Right hindlimb (tissue), 1 donor: ENCODE results near the gene DNAJA3.

Source experiments
- DNase-seq: peaks from one replicate; pipeline ENCODE4 v3.0.0-alpha.2; 2018

DNAJA3 gene

DNA sequence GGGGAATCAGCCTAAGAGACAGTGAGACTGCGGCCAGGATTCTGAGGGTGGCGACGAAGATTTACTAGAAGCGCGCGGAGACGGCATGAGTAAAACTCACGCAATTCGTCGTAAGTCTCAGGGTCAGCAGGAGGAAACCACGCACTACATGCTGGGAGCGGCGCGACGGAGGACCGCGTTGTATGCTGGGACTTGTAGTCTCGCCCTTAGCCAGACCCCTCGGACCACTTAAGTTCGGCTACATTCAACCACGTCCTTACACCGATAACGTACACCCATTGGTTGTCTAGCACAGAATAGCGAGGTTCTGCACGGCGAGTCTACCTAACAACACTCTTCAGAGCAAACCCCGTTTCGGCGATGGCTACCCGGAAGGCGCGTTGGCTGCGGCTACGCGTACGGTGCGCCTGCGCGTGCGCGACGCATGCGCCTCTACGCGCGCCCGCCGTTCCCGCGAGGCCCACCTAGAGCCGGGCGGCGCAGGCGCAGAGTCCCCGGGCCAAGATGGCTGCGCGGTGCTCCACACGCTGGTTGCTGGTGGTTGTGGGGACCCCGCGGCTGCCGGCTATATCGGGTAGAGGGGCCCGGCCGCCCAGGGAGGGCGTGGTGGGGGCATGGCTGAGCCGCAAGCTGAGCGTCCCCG lies at the start of gene DNAJA3:
TSS of gene DNAJA3 (plus strand) at position 491 of the 643 bp plus-strand sequence. CDS start at position 505, 14 bp downstream.
- DNase-seq, result peak; percentile 95

DNA sequence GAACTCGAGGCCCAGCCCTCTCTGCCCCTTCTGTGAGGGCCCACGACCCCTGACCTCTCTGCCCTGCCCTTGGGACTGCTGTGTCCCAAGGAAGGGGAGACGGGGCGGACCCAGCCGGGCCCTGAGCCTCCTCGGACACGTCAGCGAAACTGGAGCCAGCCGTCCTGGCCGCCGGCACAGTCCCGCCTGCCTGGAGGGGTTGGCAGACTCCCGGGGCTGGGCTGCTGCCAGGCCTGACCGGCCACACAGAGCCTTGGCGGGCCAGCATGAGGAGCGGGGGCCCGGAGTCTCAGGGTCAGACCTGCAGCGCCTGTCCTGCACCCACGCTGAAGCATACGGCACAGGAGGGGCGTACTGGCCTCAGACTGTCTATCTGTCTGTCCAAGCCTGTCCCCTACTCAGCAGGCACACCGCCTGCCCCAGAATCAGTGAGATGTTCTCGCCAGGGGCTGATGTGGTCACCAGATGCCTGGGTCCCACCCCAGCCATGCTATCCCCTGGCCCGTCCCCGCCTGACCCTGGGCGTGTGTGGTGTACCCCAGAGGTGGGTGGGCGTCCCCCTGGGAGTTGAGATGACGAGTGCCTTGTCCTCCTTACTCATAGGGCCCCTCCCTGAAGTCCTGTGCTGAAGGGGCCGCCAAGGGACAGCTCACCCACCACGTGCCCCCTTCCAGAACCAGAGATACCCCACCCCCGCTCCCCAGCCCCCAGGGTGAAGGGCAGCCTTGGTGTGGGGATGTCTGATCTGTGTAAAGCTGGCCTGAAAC lies 49.4 kb upstream of the DNAJA3 start:
- peak; percentile 92 for DNase-seq

DNA sequence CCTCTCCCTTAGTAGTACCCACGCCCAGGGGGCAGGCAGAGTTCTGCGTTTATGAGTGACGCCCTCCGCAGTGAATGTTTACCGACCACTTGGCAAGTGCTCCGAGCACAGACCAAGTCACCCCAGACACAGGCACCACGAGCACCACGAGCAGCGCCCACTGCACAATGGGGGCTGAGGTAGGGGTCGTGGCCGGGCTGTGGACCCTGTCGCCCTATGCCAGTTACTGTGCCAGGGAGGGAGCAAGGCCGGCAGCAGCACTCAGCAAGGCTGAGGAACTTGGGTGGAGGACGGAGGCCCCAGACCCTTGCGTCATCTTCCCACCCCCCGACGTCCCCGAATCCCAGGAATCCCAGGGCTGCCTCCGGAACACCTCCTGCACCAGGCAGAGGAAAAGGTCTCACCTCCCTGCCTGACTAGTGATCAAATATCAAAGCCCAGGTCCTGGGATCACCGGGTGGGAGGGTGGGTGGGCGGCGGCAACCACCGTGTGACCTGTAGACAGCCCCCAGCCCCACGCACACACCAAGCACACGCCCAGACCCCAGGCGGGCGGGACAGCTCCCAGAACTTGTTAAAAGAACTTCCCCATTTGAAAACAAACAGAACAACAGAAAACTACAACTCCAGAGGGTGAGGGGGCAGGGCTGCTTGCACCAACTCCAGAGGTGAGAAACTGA lies 48.6 kb upstream of the DNAJA3 start:
- DNase-seq, result peak; percentile 44

DNA sequence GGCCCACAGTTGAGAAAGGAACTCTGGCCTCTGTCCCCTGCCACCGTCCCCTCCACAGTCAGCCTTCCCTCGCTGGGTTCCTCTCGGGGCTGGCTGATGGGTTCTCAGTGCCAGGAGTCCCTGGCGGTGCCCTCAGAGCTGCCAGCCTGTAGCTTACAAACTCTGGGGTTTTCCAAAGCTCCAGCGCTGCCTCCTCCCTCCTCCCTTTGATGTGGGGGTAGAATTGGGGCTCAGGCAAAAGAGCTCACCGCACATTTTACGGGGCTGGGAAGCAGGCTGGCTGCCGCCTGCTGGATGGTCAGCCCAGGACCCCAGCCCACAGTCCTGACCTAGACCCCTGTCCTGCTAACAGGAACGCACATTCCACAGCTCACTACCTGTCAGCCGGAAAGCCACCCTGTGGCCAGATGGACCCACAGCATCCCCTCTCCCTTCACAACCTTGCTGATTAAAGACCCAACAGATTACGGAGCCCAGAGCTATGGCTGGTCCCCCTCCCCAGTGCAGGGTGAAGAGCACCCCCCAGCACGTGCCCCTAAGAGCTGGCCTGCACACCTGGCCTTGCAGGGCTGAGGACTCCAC lies 48.0 kb upstream of the DNAJA3 start:
- DNase-seq, result peak; percentile 30

DNA sequence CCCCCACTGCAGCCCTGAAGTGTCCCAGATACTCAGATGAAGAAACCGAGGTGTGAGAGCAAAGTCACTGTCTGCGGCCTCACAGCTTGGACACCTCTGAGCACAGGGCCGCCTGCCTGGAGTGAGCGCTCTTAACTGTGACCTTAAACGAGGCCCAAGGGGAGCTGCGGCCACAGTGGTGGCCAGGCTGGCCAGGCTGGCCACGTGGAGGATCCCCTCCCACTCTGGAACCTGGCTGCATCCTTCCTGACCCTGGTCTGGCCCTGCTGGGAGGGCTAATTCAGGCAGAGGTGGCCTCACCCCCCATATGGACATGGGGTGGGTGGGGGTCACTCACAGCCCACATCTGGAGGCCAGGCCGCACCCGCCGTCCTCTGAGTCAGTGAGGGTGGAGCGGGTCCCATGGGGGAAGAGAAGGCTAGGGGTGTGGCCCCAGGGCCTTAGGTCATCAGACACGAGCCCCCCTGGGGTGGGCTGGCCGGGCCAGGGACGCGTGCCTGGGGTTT lies 47.5 kb upstream of the DNAJA3 start:
- DNase-seq, result peak; percentile 32

DNA sequence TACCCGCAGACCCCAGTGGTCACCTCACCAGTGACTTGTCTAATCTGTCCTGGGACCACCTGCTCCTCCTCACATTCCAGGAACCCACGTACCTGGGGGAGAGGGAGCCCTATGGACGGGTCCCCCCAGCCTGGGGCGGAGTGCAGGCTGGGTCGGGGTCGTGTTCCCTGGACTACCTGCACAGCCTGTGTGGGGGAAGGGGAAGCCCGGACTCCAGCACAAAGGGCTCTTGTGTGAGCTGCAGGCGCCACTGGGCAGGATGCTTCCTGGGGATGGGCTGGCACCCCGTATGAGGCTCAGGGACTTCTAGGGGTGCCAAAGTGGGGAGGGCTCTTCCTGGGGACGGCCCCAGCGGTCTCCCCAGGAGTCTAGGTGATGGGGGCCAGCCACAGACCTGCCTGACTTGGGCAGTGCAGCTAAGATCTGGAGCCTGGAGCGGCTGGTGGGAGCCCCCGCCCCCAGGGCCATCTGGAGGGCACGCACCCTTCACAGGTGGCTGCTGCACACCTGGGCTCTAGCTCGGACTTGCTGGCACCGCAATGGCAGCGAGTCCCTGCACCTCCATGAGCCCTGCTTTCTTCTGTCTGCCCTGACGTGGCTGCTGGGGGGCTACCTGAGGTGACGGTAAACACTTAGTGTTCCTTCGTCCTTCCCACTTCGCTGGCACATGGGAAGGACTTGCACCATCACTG lies 46.5 kb upstream of the DNAJA3 start:
- DNase-seq, result peak; percentile 36

DNA sequence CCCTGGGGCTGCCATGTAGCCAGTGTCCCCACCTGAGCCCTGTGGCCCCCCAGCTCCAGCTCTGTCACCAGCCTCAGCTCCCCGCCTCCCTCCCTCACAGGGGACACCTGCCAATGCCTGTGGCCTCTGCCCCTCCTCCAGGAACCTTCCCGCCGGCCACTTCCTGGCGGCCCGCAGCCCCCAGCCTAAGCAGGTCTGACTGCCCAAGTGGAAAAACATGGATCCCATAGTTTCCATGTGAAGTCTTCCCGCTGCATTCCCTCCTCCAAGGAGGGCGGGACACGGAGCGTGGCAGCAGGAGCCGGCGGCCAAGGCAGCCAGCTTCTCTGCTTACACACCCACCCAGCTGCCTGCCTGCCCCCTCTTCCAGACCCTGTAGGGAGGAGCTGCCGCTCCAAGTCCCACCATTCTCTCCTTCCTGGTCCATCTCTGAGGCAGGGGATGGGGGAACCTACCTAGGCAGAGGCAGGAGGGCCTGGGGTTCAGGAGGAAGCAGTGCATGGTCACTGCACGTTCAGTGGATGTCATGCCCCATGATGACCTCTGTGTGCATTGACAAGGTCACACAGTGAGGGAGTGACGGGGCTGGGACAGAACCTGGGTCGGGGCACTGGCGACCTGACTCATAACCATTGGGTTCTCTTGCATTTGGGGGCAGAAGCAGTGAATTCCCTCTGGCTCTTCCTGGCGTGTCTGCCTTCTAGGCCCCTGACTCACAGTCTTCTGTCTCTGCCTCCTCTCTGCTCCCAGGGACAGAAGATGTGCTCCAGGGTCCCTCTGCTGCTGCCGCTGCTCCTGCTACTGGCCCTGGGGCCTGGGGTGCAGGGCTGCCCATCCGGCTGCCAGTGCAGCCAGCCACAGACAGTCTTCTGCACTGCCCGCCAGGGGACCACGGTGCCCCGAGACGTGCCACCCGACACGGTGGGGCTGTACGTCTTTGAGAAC lies 45.3 kb upstream of the DNAJA3 start:
- DNase-seq, result peak; percentile 88

DNA sequence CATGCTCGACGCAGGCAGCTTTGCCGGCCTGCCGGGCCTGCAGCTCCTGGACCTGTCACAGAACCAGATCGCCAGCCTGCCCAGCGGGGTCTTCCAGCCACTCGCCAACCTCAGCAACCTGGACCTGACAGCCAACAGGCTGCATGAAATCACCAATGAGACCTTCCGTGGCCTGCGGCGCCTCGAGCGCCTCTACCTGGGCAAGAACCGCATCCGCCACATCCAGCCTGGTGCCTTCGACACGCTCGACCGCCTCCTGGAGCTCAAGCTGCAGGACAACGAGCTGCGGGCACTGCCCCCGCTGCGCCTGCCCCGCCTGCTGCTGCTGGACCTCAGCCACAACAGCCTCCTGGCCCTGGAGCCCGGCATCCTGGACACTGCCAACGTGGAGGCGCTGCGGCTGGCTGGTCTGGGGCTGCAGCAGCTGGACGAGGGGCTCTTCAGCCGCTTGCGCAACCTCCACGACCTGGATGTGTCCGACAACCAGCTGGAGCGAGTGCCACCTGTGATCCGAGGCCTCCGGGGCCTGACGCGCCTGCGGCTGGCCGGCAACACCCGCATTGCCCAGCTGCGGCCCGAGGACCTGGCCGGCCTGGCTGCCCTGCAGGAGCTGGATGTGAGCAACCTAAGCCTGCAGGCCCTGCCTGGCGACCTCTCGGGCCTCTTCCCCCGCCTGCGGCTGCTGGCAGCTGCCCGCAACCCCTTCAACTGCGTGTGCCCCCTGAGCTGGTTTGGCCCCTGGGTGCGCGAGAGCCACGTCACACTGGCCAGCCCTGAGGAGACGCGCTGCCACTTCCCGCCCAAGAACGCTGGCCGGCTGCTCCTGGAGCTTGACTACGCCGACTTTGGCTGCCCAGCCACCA lies 44.4 kb upstream of the DNAJA3 start:
- peak; percentile 34 for DNase-seq

DNA sequence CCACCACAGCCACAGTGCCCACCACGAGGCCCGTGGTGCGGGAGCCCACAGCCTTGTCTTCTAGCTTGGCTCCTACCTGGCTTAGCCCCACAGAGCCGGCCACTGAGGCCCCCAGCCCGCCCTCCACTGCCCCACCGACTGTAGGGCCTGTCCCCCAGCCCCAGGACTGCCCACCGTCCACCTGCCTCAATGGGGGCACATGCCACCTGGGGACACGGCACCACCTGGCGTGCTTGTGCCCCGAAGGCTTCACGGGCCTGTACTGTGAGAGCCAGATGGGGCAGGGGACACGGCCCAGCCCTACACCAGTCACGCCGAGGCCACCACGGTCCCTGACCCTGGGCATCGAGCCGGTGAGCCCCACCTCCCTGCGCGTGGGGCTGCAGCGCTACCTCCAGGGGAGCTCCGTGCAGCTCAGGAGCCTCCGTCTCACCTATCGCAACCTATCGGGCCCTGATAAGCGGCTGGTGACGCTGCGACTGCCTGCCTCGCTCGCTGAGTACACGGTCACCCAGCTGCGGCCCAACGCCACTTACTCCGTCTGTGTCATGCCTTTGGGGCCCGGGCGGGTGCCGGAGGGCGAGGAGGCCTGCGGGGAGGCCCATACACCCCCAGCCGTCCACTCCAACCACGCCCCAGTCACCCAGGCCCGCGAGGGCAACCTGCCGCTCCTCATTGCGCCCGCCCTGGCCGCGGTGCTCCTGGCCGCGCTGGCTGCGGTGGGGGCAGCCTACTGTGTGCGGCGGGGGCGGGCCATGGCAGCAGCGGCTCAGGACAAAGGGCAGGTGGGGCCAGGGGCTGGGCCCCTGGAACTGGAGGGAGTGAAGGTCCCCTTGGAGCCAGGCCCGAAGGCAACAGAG lies 43.5 kb upstream of the DNAJA3 start:
- peak; percentile 31 for DNase-seq

DNA sequence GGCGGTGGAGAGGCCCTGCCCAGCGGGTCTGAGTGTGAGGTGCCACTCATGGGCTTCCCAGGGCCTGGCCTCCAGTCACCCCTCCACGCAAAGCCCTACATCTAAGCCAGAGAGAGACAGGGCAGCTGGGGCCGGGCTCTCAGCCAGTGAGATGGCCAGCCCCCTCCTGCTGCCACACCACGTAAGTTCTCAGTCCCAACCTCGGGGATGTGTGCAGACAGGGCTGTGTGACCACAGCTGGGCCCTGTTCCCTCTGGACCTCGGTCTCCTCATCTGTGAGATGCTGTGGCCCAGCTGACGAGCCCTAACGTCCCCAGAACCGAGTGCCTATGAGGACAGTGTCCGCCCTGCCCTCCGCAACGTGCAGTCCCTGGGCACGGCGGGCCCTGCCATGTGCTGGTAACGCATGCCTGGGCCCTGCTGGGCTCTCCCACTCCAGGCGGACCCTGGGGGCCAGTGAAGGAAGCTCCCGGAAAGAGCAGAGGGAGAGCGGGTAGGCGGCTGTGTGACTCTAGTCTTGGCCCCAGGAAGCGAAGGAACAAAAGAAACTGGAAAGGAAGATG lies 42.8 kb upstream of the DNAJA3 start:
- DNase-seq, result peak; percentile 49

DNA sequence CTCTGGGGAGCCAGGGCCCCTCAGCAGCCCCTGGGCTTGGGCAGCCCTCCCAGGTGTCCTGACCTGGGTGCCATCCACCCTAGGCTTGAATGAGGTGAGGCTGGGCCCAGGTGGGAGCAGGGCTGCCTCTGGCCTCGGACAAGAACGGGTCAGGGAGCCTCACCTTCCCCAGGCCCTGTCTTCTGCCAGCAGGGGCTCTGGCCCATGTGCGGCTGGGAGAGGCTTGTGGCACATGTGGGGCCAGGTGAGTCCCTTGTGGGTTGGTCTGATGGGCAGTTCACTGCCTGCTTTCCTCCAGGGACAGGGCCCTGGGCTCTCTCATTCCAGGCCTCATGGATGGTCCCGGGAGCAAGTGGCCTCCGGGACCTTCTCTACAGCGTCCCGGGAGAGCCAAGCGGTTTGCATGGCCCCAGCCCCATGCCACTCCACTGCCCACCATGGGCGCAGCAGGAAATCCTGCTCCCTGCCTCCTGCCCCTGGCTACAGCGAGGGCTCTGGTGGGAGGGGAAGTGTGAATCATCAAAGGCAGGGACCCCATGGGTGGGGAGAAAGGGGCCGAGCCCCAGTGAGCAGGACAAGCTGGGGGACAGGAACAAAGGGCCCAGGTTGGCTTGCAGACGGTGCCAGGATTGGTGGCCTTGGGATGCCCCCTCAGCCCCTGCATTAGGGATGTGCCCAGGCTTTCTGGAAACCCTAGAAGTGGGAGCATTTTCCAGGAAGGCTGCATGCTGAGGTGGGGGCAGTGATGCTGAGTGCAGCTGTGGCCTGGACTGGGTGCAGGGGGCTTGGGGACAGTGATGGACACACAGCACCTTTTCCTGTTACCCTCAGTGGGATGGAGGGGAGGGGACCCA lies 41.9 kb upstream of the DNAJA3 start:
- DNase-seq, result peak; percentile 47

DNA sequence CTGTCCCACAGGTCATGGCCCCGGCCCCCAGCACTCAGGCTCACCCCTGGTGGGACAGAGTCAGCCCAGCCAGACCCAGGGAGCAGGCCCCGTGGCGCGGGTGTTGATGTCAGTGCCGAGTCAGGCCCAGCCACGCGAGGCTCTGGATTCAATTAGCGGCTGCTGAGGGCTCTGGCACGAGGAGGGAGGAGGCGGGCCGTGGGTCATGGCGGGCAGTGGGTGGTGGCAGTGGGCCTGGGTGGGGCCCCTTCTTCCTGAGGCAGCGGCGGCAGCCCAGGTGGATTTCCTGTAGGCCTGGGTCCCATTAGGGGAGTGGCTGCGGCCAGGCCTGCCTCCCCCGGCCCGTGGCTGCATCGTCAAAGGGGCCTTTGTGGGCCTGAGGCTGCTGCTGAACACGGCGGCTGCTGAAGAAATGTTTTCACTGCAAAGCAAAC lies 41.1 kb upstream of the DNAJA3 start:
- DNase-seq, result peak; percentile 85

DNA sequence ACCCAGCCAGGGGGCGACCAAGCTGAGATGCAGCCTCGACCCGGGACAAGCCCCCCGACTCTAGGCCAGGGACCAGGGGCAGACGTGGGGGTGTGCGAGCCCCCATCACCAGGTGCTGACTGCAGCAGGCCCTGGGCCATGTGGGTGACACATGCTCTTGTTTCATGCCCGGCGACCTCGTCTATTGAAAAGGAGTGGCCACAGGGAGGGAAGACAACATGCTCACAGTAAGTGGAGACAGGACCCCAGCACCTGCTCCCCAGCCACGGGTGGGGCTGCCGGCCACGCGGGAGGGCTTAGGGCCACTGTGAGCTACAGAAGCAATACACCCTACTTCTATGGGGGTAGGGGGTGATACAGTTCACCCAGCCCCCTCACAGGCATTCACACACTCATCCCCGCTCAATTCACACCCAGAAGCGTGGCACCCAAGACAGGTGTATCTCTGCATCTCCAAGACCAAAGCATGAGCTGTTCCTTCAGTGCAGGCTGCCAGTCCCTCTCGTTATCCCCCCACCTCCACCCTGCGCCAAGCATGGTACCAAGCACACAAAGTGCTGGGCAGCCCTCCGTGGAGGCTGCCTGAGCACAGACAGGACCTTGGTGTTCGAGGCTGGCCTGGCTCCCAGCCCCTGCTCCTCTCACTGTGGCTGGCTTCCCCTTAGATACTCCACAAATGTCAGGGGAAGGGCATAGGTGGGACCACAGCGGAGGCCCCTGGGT lies 40.4 kb upstream of the DNAJA3 start:
- DNase-seq, result no peak

DNA sequence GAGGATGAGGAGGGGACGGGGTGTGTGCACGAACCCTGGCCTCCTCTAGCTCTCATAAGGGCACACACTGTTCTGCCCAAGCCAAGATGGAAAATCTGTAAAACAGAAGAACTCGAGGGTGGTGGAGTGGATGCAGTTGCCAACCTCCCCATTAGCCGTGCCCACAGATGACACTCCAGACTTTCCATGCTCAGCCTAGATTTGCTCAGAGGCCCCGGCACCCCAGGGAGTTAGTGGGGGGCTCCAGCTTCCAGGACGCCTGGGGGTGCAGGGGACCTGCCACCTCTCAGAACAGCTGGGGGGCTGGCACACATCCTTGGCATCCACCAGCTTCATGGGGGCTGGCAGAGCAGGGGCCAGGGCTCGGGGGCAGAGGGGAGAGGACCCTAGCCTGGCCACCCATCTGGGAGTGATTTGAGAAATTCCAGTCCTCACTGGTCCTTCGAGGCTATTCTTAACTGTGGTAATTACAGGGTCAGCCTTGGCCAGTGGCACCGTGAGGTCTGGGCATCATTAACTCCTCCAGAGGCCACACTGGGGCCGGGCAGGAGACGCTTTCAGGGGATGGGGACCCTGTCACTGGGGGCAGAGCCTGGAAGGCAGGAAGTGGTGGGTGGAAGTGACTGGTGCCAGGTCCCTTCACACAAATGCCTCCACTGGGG lies 39.7 kb upstream of the DNAJA3 start:
- DNase-seq, result peak; percentile 66

DNA sequence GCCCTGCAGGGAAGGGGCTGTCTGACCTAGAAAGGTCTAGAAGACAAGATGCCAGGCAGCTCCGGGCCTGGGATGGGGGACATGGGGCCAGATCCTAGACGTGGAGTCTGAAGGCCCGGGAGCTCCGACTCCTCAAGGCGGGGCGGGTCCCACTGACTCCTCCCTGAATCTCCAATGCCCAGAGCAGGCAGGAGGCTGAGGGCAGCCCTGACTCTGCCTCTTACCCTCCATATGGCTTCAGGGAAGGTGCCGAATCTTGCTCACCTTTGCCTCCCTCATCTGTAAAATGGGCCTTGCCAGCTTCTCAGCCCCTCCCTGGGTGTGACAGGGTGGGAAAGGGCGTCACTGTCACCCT lies 39.2 kb upstream of the DNAJA3 start:
- peak; percentile 65 for DNase-seq

DNA sequence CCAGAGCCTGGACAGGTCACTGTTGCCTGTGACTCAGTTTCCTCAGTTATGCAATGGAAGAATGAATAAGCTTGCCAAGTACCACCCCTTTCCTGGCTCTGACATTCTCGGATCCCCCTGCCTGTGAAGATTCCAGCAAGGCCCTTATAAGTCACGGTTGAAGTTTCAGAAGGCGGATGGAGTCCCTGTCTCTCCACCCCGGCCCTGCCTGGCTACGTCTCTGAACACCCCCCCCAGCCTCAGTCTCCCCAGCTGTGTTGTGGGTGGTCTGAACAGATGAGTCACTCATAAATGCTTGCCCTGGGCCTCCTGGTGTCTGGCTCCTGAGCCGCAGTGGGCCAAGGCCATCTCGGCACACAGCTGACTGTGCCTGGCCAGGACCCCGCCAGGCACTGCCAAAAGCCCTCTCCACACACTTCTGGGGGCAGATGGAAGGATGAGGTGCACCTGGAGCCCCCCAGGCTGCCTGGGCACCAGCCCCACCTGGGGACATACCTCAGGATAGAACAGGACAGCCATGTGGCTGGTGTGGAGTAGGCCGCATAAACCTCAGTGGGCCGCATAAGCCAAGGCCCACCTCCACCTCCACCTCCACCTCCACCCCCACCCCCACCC lies 38.6 kb upstream of the DNAJA3 start:
- peak; percentile 33 for DNase-seq
